HepG2 (cell line): ENCODE measurements around the gene TXNIP. TPM values are rescaled to one million over a fixed set of nuclear protein-coding genes. Genes with fewer than 3 reads are reported as not detected.

ENCODE experiments used
- BORCS8-MEF2B ChIP-seq: sonication (generic); formaldehyde crosslinking; IDR thresholded peaks from 2 replicates; pipeline ENCODE4 v1.8.0; 2022; ENCODE audit warnings: mild to moderate bottlenecking, missing genetic modification reagents
- CCAR2 ChIP-seq: fragments of 200-400 bp; formaldehyde crosslinking; optimal IDR thresholded peaks from 2 replicates; pipeline ENCODE3; 2018; ENCODE audit warnings: low read depth, mild to moderate bottlenecking, low read length, moderate library complexity
- FOSL2 ChIP-seq: sonication (generic); formaldehyde crosslinking; IDR thresholded peaks from 2 replicates; pipeline ENCODE4 v1.4.0; 2020; ENCODE audit warnings: missing genetic modification reagents
- GMEB1 ChIP-seq: sonication (generic); formaldehyde crosslinking; IDR thresholded peaks from 2 replicates; pipeline ENCODE4 v1.5.1; 2020; ENCODE audit warnings: missing genetic modification reagents, mild to moderate bottlenecking, borderline replicate concordance
- ISL2 ChIP-seq: sonication (generic); formaldehyde crosslinking; IDR thresholded peaks from 2 replicates; pipeline ENCODE4 v1.5.0; 2020; ENCODE audit warnings: missing genetic modification reagents
- PATZ1 ChIP-seq: sonication (generic); formaldehyde crosslinking; IDR thresholded peaks from 2 replicates; pipeline ENCODE4 v1.4.0; 2020; ENCODE audit warnings: missing genetic modification reagents
- RARG ChIP-seq: sonication (generic); formaldehyde crosslinking; IDR thresholded peaks from 2 replicates; pipeline ENCODE4 v1.4.0; 2020; ENCODE audit warnings: low read depth, mild to moderate bottlenecking, missing genetic modification reagents
- SMAD1 ChIP-seq: sonication (generic); formaldehyde crosslinking; IDR thresholded peaks from 2 replicates; pipeline ENCODE4 v1.4.0; 2020; ENCODE audit warnings: missing genetic modification reagents, low read depth, mild to moderate bottlenecking, borderline replicate concordance
- SNAPC5 ChIP-seq: sonication (generic); formaldehyde crosslinking; IDR thresholded peaks from 2 replicates; pipeline ENCODE4 v1.8.1; 2023; ENCODE audit warnings: mild to moderate bottlenecking, missing genetic modification reagents, borderline replicate concordance
- TBX2 ChIP-seq: sonication (generic); formaldehyde crosslinking; IDR thresholded peaks from 2 replicates; pipeline ENCODE4 v1.5.0; 2020; ENCODE audit warnings: missing genetic modification reagents, mild to moderate bottlenecking, borderline replicate concordance
- THYN1 ChIP-seq: sonication (generic); formaldehyde crosslinking; IDR thresholded peaks from 2 replicates; pipeline ENCODE4 v1.8.1; 2023; ENCODE audit warnings: low read depth, mild to moderate bottlenecking, moderate library complexity, missing genetic modification reagents, borderline replicate concordance
- ZFP1 ChIP-seq: IDR thresholded peaks from 2 replicates; pipeline ENCODE4 v1.6.1; 2016
- ZNF367 ChIP-seq: sonication (generic); formaldehyde crosslinking; IDR thresholded peaks from 2 replicates; pipeline ENCODE4 v1.4.0; 2020; ENCODE audit warnings: missing genetic modification reagents, borderline replicate concordance
- ZNF382 ChIP-seq: sonication (generic); formaldehyde crosslinking; IDR thresholded peaks from 2 replicates; pipeline ENCODE4 v1.5.0; 2020; ENCODE audit warnings: missing genetic modification reagents, mild to moderate bottlenecking, borderline replicate concordance
- ZNF414 ChIP-seq: sonication (generic); formaldehyde crosslinking; IDR thresholded peaks from 2 replicates; pipeline ENCODE4 v1.5.0; 2020; ENCODE audit warnings: missing genetic modification reagents
- ZNF430 ChIP-seq: sonication (generic); formaldehyde crosslinking; IDR thresholded peaks from 2 replicates; pipeline ENCODE4 v1.9.0; 2021; ENCODE audit warnings: mild to moderate bottlenecking, missing genetic modification reagents
- ZNF557 ChIP-seq: sonication (generic); formaldehyde crosslinking; IDR thresholded peaks from 2 replicates; pipeline ENCODE4 v1.4.0; 2020; ENCODE audit warnings: missing genetic modification reagents
- ZNF609 ChIP-seq: sonication (generic); formaldehyde crosslinking; IDR thresholded peaks from 2 replicates; pipeline ENCODE4 v1.4.0; 2020; ENCODE audit warnings: mild to moderate bottlenecking, missing genetic modification reagents, borderline replicate concordance
- ZNF740 ChIP-seq: sonication (generic); formaldehyde crosslinking; IDR thresholded peaks from 2 replicates; pipeline ENCODE4 v1.4.0; 2020; ENCODE audit warnings: missing genetic modification reagents
- polyA plus RNA-seq, 8 experiments: library from polyadenylated mRNA; depleted of rRNA in 3 of 8; stranded (reverse) in 7 of 8; unstranded in 1 of 8; fragments of >200 nt; fragmentation: Illumina TruSeq in 4 of 8; extraction: Trizol in 4 of 8; gene quantifications; 2 replicates each; pipeline versions ENCODE4 v1.2.1 to v1.2.3, GENCODE V29; 2011 to 2016; ENCODE audit warnings: low read depth in 4 of 8, missing spikeins in 1 of 8, mixed read lengths in 1 of 8; ENCODE audit not compliant: insufficient read depth in 1 of 8
- total RNA-seq, 5 experiments: library from RNA; depleted of rRNA; stranded (reverse); fragments of >200 nt; fragmentation: Illumina TruSeq; extraction: Trizol; gene quantifications; 2 replicates each; pipeline ENCODE4 v1.2.3, GENCODE V29; 2016; ENCODE audit warnings: low read depth in 1 of 5

TXNIP gene
- total and polyA plus RNA-seq, 2 of the 13 experiments (the other 11 are each of a cell fraction or from before 2014, with no cell fraction given), result 24.4 to 237 TPM

GRCh38 chr1:145996433-145997015 lies at the start of gene TXNIP (continued):
- peak; percentile 93 for TF ChIP-seq ZNF609 (CRISPR knock-in tag)
- TF ChIP-seq ZNF557 (CRISPR knock-in tag), result no peak
- TF ChIP-seq TBX2 (CRISPR knock-in tag), result peak; percentile 75; the same call in 1 of the 2 replicates
- peak; percentile 81 for TF ChIP-seq ZNF414 (CRISPR knock-in tag)
- no peak for TF ChIP-seq ZNF740 (CRISPR knock-in tag)
- 0 out of 2 replicates have a peak, but pooled peaks have one; percentile 38 for TF ChIP-seq RARG (CRISPR knock-in tag)
- peak; percentile 88; the same call in 1 of the 2 replicates for TF ChIP-seq ZNF430 (CRISPR knock-in tag)
- no peak for TF ChIP-seq ZNF367 (CRISPR knock-in tag)
- peak; percentile 68; the same call in 1 of the 2 replicates for TF ChIP-seq GMEB1 (CRISPR knock-in tag)
- TF ChIP-seq BORCS8-MEF2B (CRISPR knock-in tag), result peak; percentile 83
- TF ChIP-seq ZFP1, result peak; percentile 73; the same call in 1 of the 2 replicates
- TF ChIP-seq FOSL2, result peak; percentile 75
- TF ChIP-seq SMAD1 (CRISPR knock-in tag), result peak; percentile 45; the same call in 1 of the 2 replicates
- TF ChIP-seq ISL2 (CRISPR knock-in tag), result peak; percentile 79
- peak; percentile 85; the same call in 1 of the 2 replicates for TF ChIP-seq SNAPC5 (CRISPR knock-in tag)
- no peak for TF ChIP-seq CCAR2
- TF ChIP-seq ZNF382 (CRISPR knock-in tag), result no peak
- TF ChIP-seq THYN1 (CRISPR knock-in tag), result 0 out of 2 replicates have a peak, but pooled peaks have one; percentile 74
- TF ChIP-seq PATZ1 (CRISPR knock-in tag), result peak; percentile 87
